Spinal cord (tissue), 10 donors: ENCODE data around the gene SLC7A6OS. TPM values are rescaled to one million over a fixed set of nuclear protein-coding genes. Genes with fewer than 3 reads are reported as not detected.

Experiments
- DNase-seq, 6 donors: peaks; one replicate each; pipeline versions ENCODE4 v3.0.0 to v3.0.0-alpha.2; 2013 to 2015; ENCODE audit warnings: low spot score in 6 of 6, low read depth in 4 of 6
- H3K27ac ChIP-seq: one replicate; pipeline ENCODE4 v1.5.1; 2013; ENCODE audit warnings: low read depth, low read length, control low read depth
- H3K27me3 ChIP-seq: one replicate; pipeline ENCODE4 v1.6.1; 2013; ENCODE audit warnings: low read length; ENCODE audit not compliant: control insufficient read depth, insufficient read depth
- H3K36me3 ChIP-seq: one replicate; pipeline ENCODE4 v1.6.1; 2013; ENCODE audit warnings: low read length; ENCODE audit not compliant: control insufficient read depth, insufficient read depth
- H3K4me1 ChIP-seq: one replicate; pipeline ENCODE4 v1.6.1; 2013; ENCODE audit warnings: low read length; ENCODE audit not compliant: control insufficient read depth, insufficient read depth
- H3K4me3 ChIP-seq: one replicate; pipeline ENCODE4 v1.5.1; 2013; ENCODE audit warnings: low read depth, low read length, control low read depth
- H3K9me3 ChIP-seq: one replicate; pipeline ENCODE4 v1.6.1; 2013; ENCODE audit warnings: low read length; ENCODE audit not compliant: control insufficient read depth, insufficient read depth
- WGBS: methylation state at CpG from one replicate; pipeline ENCODE4 v1.1.5; 2013; ENCODE audit warnings: missing lambda C conversion rate; ENCODE audit not compliant: insufficient coverage; 5-methylcytosine and 5-hydroxymethylcytosine counted together
- polyA plus RNA-seq, 2 donors: library from polyadenylated mRNA; unstranded; fragments of 120-200 nt; gene quantifications; one replicate each; pipeline ENCODE4 v1.2.1, GENCODE V29; 2013; ENCODE audit not compliant: insufficient read length in 2 of 2
- total RNA-seq, 2 donors: library from RNA; depleted of rRNA in 1 of 2; stranded (reverse); fragments of 120-200 nt in 1 of 2; fragments of >200 nt in 1 of 2; gene quantifications; one replicate each; pipeline versions ENCODE4 v1.2.3 to v1.2.4, GENCODE V29; 2013 to 2014
- donor health status: healthy.

The SLC7A6OS gene
- total and polyA plus RNA-seq, 4 donors: 13.4 to 23.0 (median 19.8) TPM

- Histone ChIP-seq H3K27me3 (no peaks in the 10 kb centered on the region), H3K4me1 (peaks cover 24% of the 10 kb centered on the region), H3K9me3 (no peaks in the 10 kb centered on the region), H3K4me3 (peak overlapping the region; percentile 66), H3K36me3 (peaks cover 28% of the 10 kb centered on the region), H3K27ac (peak overlapping the region; percentile 81)
- no peak for DNase-seq
- WGBS: 37% methylated on average over 11 of the region's 11 CpGs
These were observed 47.1 kb downstream of the SLC7A6OS start for GRCh38 chr16:68263559-68264127.

DNA sequence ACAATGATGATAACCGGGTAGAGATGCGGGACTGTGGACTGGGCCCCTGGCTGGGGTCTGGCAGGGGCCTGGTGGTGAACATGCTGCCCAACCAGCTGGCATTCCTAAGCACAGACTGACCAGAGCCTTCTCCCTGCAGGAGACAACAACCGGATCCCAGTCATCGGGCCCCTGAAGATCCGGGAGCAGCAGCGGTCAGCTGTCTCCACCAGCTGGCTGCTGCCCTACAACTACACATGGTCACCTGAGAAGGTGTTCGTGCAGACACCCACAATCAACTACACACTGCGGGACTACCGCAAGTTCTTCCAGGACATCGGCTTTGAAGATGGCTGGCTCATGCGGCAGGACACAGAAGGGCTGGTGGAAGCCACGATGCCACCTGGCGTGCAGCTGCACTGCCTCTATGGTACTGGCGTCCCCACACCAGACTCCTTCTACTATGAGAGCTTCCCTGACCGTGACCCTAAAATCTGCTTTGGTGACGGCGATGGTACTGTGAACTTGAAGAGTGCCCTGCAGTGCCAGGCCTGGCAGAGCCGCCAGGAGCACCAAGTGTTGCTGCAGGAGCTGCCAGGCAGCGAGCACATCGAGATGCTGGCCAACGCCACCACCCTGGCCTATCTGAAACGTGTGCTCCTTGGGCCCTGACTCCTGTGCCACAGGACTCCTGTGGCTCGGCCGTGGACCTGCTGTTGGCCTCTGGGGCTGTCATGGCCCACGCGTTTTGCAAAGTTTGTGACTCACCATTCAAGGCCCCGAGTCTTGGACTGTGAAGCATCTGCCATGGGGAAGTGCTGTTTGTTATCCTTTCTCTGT is 51.5 kb downstream of the SLC7A6OS start:
- H3K4me1 ChIP-seq: peaks cover 16% of the 10 kb centered on the region
- H3K36me3 ChIP-seq: peaks cover 65% of the 10 kb centered on the region
- no peak overlapping the region for H3K27ac ChIP-seq
- 95% methylated on average over 27 of the region's 27 CpGs for WGBS
- DNase-seq: no peak
- no peaks in the 10 kb centered on the region for H3K27me3 ChIP-seq
- H3K9me3 ChIP-seq: no peaks in the 10 kb centered on the region
- no peak overlapping the region for H3K4me3 ChIP-seq

DNA sequence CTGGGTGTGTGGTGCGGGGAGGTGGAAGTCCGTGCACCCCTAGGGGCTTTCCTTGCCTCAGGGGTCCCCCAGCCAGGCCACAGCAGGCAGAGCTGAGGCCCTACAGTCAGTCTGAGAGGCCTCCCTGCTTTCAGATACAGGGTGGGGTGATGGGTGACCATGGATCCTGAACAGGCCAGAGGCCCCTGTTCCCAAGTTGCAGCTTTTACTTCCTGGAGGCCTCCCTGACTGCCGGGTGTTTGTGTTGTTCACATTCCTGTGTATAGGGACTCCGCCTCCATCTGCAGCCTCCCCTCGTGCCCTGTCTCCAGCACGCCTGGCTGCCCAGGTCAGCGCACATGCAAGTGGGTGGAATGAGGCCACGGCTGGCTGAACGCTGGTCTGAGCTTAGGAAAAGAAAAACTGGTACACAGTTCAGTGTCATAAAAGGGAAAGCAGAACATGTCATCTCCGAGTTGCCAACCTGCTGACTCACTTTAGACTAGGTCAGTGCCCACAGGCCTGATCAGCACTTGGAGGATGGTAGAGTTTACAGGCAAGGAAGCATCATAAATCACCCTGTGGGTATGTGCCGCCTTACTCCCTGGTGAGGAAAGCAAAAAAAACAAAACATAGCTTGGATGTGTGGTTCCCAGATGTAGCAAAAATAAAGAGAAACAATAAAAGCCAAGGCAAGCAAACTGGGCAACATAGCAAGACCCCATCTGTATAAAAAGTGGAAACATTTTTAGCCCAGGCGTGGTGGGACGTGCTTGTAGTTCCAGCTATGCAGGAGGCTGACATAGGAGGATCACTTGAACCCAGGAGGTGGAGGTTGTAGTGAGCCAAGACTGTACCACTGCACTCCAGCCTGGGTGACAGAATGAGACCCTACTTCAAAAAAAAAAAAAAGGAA is 52.6 kb downstream of the SLC7A6OS start:
- DNase-seq: no peak
- Histone ChIP-seq H3K4me3 (no peak overlapping the region), H3K4me1 (peaks cover 7% of the 10 kb centered on the region), H3K27ac (no peak overlapping the region), H3K27me3 (no peaks in the 10 kb centered on the region), H3K36me3 (peaks cover 75% of the 10 kb centered on the region), H3K9me3 (no peaks in the 10 kb centered on the region)
- WGBS: 58% methylated on average over 12 of the region's 13 CpGs

- Histone ChIP-seq H3K27ac (no peak overlapping the region), H3K4me1 (peaks cover 7% of the 10 kb centered on the region), H3K9me3 (no peaks in the 10 kb centered on the region), H3K36me3 (peaks cover 82% of the 10 kb centered on the region), H3K4me3 (no peak overlapping the region), H3K27me3 (no peaks in the 10 kb centered on the region)
- WGBS: 74% methylated on average over 5 of the region's 6 CpGs
- peak in 1 of 6 donors; percentile 28 for DNase-seq
These were observed 53.4 kb downstream of the SLC7A6OS start for GRCh38 chr16:68257251-68257905.

GRCh38 chr16:68255712-68256111 is 55.0 kb downstream of the SLC7A6OS start:
- Histone ChIP-seq H3K27ac (no peak overlapping the region), H3K4me3 (no peak overlapping the region), H3K4me1 (peaks cover 7% of the 10 kb centered on the region), H3K36me3 (peaks cover 85% of the 10 kb centered on the region), H3K27me3 (no peaks in the 10 kb centered on the region), H3K9me3 (no peaks in the 10 kb centered on the region)
- DNase-seq: no peak
- 95% methylated on average over 18 of the region's 18 CpGs for WGBS

DNA sequence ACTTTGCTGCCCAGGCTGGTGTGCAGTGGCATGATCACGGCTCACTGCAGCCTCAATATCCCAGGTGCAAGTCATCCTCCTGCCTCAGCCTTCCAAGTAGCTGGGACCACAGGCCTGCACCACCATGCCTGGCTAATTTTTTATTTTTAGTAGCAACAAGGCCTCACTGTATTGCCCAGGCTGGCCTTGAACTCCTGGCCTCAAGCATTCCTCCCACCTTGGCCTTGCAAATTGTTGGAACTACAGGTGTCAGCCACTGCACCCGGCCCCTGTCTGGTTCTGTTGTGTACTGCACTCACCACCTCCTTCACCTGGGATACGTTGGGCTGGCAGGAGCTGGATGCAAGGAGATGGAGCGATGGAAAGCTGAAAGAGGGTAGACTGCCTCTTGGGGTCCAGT is 57.0 kb downstream of the SLC7A6OS start:
- no peaks in the 10 kb centered on the region for H3K27me3 ChIP-seq
- peaks cover 7% of the 10 kb centered on the region for H3K4me1 ChIP-seq
- no peak overlapping the region for H3K27ac ChIP-seq
- no peaks in the 10 kb centered on the region for H3K9me3 ChIP-seq
- WGBS: 83% methylated on average over 2 of the region's 4 CpGs
- DNase-seq: no peak
- no peak overlapping the region for H3K4me3 ChIP-seq
- peaks cover 83% of the 10 kb centered on the region for H3K36me3 ChIP-seq

DNA sequence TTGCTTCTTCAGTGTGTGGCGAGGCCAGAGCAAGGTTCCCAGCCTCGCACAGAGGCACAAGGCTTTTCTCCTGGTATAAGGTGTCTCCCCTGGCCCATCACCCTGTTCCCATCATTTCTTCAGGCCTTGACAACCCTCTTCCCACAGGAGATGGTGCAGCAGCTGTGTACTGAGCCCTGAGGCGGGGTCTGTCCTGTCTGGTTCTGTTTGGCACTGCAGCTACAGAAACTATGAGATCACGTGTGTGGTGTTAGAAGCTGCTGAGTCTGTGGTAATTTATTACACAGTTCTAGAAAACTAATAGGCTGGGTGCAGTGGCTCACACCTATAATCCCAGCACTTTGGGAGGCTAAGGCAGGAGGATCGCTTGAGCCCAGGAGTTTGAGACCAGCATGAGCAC is 58.4 kb downstream of the SLC7A6OS start:
- Histone ChIP-seq H3K4me3 (no peak overlapping the region), H3K9me3 (no peaks in the 10 kb centered on the region), H3K4me1 (peaks cover 2% of the 10 kb centered on the region), H3K36me3 (peaks cover 80% of the 10 kb centered on the region), H3K27ac (no peak overlapping the region), H3K27me3 (no peaks in the 10 kb centered on the region)
- no peak for DNase-seq
- 92% methylated on average over 3 of the region's 5 CpGs for WGBS

- H3K4me3 ChIP-seq: no peak overlapping the region
- no peaks in the 10 kb centered on the region for H3K27me3 ChIP-seq
- WGBS: 93% methylated on average over 3 of the region's 5 CpGs
- peaks cover 5% of the 10 kb centered on the region for H3K4me1 ChIP-seq
- no peak for DNase-seq
- no peak overlapping the region for H3K27ac ChIP-seq
- peaks cover 80% of the 10 kb centered on the region for H3K36me3 ChIP-seq
- H3K9me3 ChIP-seq: no peaks in the 10 kb centered on the region
These were observed 58.9 kb downstream of the SLC7A6OS start for GRCh38 chr16:68251832-68252231.

- Histone ChIP-seq H3K4me1 (peaks cover 14% of the 10 kb centered on the region), H3K9me3 (no peaks in the 10 kb centered on the region), H3K4me3 (no peak overlapping the region), H3K36me3 (peaks cover 74% of the 10 kb centered on the region), H3K27me3 (no peaks in the 10 kb centered on the region), H3K27ac (no peak overlapping the region)
- 95% methylated on average over 5 of the region's 6 CpGs for WGBS
- DNase-seq: no peak
These were observed 59.8 kb downstream of the SLC7A6OS start for GRCh38 chr16:68250951-68251350.
